OCI-M2 (cell line): ENCODE data around the gene DNAJB14.

Experiments used
- DNase-seq: peaks from one replicate; lab custom pipeline; 2025; ENCODE audit not compliant: unreplicated experiment; lab: John Stamatoyannopoulos, UW

Gene DNAJB14

GRCh38 chr4:99945718-99946355 lies 581 bp downstream of the DNAJB14 start:
- no peak for DNase-seq

- DNase-seq = no peak
Observed at GRCh38 chr4:99943904-99944437, 2.4 kb downstream of the DNAJB14 start.

GRCh38 chr4:99938243-99938753 lies 8.1 kb downstream of the DNAJB14 start:
- DNase-seq = no peak

GRCh38 chr4:99934891-99935290 lies 11.5 kb downstream of the DNAJB14 start:
- DNase-seq = no peak

- DNase-seq = no peak
Observed at GRCh38 chr4:99927566-99927965, 18.9 kb downstream of the DNAJB14 start.

GRCh38 chr4:99921174-99921573 lies 25.2 kb downstream of the DNAJB14 start:
- no peak for DNase-seq

GRCh38 chr4:99918656-99919055 lies 27.8 kb downstream of the DNAJB14 start:
- no peak for DNase-seq

GRCh38 chr4:99917575-99917974 lies 28.8 kb downstream of the DNAJB14 start:
- DNase-seq = no peak

- DNase-seq = no peak
Observed at GRCh38 chr4:99915449-99915848, 31.0 kb downstream of the DNAJB14 start.

- no peak for DNase-seq
Observed at GRCh38 chr4:99894998-99895397, 51.4 kb downstream of the DNAJB14 start.

GRCh38 chr4:99894161-99894997 lies 52.0 kb downstream of the DNAJB14 start, which contains the start of gene LAMTOR3:
TSS of gene LAMTOR3 (minus strand) at chr4:99894427. CDS start at chr4:99893963, 464 bp downstream.
- DNase-seq = peak; percentile 9

- no peak for DNase-seq
Observed at GRCh38 chr4:99893839-99894160, 52.6 kb downstream of the DNAJB14 start.

- DNase-seq = no peak
Observed at GRCh38 chr4:99893029-99893428, 53.4 kb downstream of the DNAJB14 start.

GRCh38 chr4:99891351-99891750 lies 55.1 kb downstream of the DNAJB14 start:
- no peak for DNase-seq

GRCh38 chr4:99887837-99888236 lies 58.6 kb downstream of the DNAJB14 start:
- DNase-seq = no peak

- DNase-seq = no peak
Observed at GRCh38 chr4:99886146-99886545, 60.3 kb downstream of the DNAJB14 start.

- no peak for DNase-seq
Observed at GRCh38 chr4:99885687-99886086, 60.7 kb downstream of the DNAJB14 start.

- DNase-seq = no peak
Observed at GRCh38 chr4:99885063-99885664, 61.3 kb downstream of the DNAJB14 start.

GRCh38 chr4:99879458-99879857 lies 67.0 kb downstream of the DNAJB14 start:
- DNase-seq = no peak

- DNase-seq = no peak
Observed at GRCh38 chr4:99878604-99879003, 67.8 kb downstream of the DNAJB14 start.

- DNase-seq = no peak
Observed at GRCh38 chr4:99876946-99877345, 69.5 kb downstream of the DNAJB14 start.

GRCh38 chr4:99875071-99875470 lies 71.3 kb downstream of the DNAJB14 start:
- DNase-seq = no peak
